GM19351 (cell line): ENCODE results near the gene FGF5.
"Not testable (repeated sequence)": the region's sequence is repeated elsewhere in the genome, so short reads cannot be mapped to it uniquely, and the experiment has no call there.

Source experiments
- ATAC-seq: cut with Tn5 transposase; IDR thresholded peaks from one replicate; pipeline ENCODE4 v1.9.1; 2021; ENCODE audit warnings: mild to moderate bottlenecking, moderate library complexity; ENCODE audit not compliant: unreplicated experiment

Gene FGF5

GRCh38 chr4:80290665-80291064, 24.2 kb downstream of the FGF5 start:
- not testable (repeated sequence) for ATAC-seq

DNA sequence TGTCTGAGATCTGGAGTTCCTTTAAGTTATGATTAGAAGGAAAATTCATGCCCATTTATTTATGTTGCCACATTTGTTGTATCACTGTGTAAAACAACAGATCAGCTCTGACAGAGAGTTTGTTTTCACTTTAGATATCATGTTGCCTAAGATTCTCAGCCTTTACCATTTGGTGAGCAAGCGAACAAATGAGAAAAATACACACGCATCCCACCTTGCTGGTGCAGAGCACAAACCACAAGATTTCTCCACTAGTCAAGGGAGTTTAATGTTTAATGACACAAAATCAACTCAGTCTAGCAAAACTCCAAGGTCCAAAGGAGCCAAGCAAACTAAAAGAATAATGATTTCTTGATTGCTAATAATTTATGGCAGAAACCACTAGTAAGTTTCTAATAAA, 27.7 kb downstream of the FGF5 start:
- ATAC-seq: no peak

GRCh38 chr4:80295336-80295735, 28.9 kb downstream of the FGF5 start:
- ATAC-seq: no peak

GRCh38 chr4:80295826-80296225, 29.4 kb downstream of the FGF5 start:
- ATAC-seq: no peak

GRCh38 chr4:80301884-80302283, 35.4 kb downstream of the FGF5 start:
- no peak for ATAC-seq

DNA sequence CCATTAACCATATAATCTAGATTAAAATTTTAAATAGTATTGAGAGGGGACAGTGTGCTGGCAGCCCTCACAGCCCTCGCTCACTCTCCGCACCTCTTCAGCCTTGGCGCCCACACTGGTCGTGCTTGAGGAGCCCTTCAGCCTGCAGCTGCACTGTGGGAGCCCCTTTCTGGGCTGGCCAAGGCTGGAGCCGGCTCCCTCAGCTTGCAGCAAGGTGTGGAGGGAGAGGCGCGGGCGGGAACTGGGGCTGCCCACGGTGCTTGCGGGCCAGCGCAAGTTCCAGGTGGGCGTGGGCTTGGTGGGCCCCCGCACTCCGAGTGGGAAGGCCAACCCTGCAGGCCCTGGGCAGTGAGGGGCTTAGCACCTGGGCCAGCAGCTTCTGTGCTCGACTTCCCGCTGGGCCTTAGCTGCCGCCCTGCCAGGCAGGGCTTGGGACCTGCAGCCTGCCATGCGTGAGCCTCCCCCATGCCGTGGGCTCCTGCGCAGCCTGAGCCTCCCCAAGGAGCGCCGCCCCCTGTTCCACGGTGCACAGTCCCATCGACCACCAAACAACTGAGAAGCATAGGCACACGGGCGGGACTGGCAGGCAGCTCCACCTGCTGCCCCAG, 36.3 kb downstream of the FGF5 start:
- ATAC-seq: no peak

DNA sequence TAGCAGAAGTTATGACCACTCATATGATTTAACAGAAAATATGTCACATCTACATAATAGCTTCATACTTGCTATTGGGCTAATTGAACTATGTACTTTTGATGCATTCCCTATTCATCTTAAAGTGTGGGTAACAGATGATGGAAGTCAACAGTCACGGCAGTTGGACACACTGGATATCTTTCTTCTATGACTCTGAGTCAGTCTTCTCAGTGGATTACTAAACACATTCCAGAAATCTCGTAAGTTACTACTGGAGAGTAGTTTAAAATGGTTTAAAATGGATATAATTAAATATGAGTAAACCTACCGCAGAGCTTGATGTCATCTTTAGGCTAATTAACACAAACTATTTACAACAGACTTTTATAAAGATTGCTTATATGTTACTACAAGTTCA, 39.0 kb downstream of the FGF5 start:
- no peak for ATAC-seq

GRCh38 chr4:80306260-80306659, 39.8 kb downstream of the FGF5 start:
- ATAC-seq: no peak

GRCh38 chr4:80307183-80307735, 40.8 kb downstream of the FGF5 start:
- ATAC-seq: no peak

DNA sequence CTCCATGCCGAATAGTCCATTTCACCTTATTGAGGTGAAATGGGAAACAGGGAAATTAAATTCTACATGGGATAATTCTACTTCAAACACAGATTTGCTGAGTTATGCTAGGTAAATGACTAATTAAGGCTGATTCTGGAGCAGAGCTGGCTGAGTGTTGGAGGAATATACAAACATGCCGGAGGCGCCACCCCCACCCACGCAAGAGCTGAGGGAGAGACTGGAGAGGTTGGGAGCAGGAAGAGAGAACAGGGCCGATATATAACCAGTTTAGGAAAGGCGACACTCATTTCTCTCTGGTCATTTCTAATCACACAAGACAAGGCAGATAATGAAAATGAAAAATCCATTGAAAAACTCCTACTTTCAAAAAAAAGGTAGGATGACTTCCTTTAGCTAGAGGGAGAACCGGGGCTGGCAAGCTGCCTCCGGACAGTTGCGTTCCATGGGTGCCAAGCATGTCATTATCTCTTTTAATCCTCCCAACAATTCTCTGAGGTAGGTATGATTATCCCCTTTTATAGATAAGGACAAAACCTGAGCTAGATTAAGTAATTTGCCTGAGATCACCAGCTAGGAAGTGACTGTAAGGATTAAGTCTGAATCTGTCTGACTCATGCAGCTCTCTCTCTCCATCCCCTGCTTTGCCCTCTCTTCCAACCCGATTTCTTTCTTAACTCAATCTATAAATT, 41.5 kb downstream of the FGF5 start:
- no peak for ATAC-seq

- no peak for ATAC-seq
Observed at GRCh38 chr4:80308466-80308822, 42.0 kb downstream of the FGF5 start.

- no peak for ATAC-seq
Observed at GRCh38 chr4:80309294-80310004, 43.0 kb downstream of the FGF5 start.

- no peak for ATAC-seq
Observed at GRCh38 chr4:80311130-80311529, 44.7 kb downstream of the FGF5 start.

GRCh38 chr4:80312124-80312523, 45.7 kb downstream of the FGF5 start:
- no peak for ATAC-seq

DNA sequence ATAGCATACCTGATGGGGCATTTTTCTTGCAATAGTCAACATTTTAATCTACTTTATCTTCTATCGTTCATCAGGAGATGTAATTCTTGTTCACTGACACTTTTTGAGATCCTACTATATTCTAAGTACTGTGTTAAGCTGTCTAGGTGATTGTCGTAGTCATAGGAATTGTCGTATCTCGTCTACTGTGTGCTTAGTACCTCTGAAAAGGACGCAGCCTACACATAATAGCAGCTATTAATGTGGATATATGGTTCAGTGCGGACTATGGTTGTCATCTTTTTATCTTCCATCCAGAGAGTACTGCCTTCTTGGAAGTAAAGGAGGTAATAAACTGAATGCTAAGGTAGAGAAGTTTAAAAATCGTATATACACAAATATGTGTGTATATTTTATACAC, 47.2 kb downstream of the FGF5 start:
- ATAC-seq: no peak

DNA sequence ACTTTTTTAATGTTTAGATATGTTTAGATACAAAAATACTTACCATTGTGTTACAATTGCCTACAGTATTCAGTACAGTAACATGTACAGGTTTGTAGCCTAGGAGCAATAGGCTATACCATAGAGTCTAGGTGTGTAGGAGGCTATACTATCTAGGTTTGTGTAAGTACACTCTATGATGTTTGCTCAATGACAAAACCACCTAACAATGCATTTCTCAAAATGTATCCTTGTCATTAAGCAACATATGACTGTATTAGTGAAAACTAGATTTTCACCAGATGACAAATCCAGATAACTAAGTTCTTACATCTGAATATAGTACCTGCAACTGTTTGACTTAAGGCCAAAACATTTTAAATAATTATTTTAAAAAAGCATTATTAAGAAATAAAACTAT, 49.4 kb downstream of the FGF5 start:
- not testable (repeated sequence) for ATAC-seq

GRCh38 chr4:80321341-80321740, 54.9 kb downstream of the FGF5 start:
- ATAC-seq: no peak

GRCh38 chr4:80321776-80322175, 55.3 kb downstream of the FGF5 start:
- ATAC-seq: no peak

- no peak for ATAC-seq
Observed at GRCh38 chr4:80322716-80323115, 56.3 kb downstream of the FGF5 start.

DNA sequence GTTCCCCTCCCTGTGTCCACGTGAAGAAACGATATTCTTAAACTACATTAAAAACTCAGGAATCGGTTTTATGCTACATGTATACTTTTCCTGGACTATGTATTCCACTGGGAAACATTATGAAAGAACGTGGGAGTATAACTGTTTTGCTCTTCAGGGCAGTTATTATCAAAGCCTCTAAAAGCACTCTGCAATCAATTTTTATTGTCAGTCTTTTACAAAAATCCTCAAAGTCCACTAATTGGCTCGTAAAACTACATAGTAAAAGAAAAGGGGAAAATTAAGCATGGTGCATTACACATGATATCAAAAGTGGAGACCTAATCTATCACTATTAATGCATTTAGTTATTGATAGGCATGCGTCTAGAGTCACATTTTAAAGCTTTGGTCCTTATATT, 57.7 kb downstream of the FGF5 start:
- no peak for ATAC-seq

DNA sequence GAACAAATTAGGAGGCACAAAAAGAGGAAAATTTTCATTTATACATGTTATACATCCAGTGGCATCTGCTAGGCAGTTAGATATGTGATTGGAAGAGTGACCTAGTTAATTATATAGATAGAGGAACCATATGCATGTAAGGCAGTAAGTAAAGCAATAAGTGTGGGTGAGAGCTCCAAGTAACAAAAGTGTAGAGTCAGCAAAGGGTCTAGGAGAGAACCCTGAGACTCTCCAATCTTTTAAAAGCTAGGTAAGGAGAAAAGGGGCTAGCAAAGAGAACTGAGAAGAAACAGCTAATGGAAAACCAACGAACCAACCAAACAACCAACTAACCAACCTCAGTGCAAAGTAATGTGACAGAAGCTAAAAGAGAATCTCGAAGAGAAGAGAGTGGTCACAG, 65.2 kb downstream of the FGF5 start:
- ATAC-seq: no peak

GRCh38 chr4:80333121-80333520, 66.7 kb downstream of the FGF5 start:
- no peak for ATAC-seq
